Measurements from ENCODE around the gene INTS1. TPM values are rescaled to one million over a fixed set of nuclear protein-coding genes. Genes with fewer than 3 reads are reported as not detected.

The INTS1 gene
- total RNA-seq, 4 donors from 2014 or later = 33.1 to 80.3 (median 48.0) TPM

- TF ChIP-seq, protein P1, sequence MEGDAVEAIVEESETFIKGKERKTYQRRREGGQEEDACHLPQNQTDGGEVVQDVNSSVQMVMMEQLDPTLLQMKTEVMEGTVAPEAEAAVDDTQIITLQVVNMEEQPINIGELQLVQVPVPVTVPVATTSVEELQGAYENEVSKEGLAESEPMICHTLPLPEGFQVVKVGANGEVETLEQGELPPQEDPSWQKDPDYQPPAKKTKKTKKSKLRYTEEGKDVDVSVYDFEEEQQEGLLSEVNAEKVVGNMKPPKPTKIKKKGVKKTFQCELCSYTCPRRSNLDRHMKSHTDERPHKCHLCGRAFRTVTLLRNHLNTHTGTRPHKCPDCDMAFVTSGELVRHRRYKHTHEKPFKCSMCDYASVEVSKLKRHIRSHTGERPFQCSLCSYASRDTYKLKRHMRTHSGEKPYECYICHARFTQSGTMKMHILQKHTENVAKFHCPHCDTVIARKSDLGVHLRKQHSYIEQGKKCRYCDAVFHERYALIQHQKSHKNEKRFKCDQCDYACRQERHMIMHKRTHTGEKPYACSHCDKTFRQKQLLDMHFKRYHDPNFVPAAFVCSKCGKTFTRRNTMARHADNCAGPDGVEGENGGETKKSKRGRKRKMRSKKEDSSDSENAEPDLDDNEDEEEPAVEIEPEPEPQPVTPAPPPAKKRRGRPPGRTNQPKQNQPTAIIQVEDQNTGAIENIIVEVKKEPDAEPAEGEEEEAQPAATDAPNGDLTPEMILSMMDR (IDR thresholded peaks at IDR 0.05) = no peak
- TF ChIP-seq POLR2AphosphoS5 (IDR thresholded peaks at IDR 0.05) (peak; percentile 85 to 91), POLR2A (IDR thresholded peaks at IDR 0.05; ENCODE audit: low read depth) (peak; percentile 87), EP300 (IDR thresholded peaks at IDR 0.05) (no peak)
- Histone ChIP-seq H3K27ac (replicated peaks in 1 of 4) (peak within 1 kb of the TSS; percentile 82 to 91 (median 88)), H3K4me3 (peak within 1 kb of the TSS; percentile 73 to 85 (median 78)), H3K36me3 (no peaks in the 10 kb centered on the region), H3K9me3 (no peaks in the 10 kb centered on the region), H3K27me3 (no peaks in the 10 kb centered on the region), H3K4me1 (peaks cover 56 to 95% (median 92%) of the 10 kb centered on the region in 4 donors)
- 1% methylated on average over 18 of the region's 69 CpGs for WGBS
- intact Hi-C loops (cut with DNase I) = no loop called here
- no peak for DNase-seq (ENCODE audit: extremely low spot score)
Observed at GRCh38 chr7:1458683-1459511, 45.3 kb downstream of the INTS1 start, which contains the start of gene MICALL2. Gene MICALL2 (minus strand): TSS chr7:1459470. CDS start chr7:1459326, 144 bp downstream.

DNA sequence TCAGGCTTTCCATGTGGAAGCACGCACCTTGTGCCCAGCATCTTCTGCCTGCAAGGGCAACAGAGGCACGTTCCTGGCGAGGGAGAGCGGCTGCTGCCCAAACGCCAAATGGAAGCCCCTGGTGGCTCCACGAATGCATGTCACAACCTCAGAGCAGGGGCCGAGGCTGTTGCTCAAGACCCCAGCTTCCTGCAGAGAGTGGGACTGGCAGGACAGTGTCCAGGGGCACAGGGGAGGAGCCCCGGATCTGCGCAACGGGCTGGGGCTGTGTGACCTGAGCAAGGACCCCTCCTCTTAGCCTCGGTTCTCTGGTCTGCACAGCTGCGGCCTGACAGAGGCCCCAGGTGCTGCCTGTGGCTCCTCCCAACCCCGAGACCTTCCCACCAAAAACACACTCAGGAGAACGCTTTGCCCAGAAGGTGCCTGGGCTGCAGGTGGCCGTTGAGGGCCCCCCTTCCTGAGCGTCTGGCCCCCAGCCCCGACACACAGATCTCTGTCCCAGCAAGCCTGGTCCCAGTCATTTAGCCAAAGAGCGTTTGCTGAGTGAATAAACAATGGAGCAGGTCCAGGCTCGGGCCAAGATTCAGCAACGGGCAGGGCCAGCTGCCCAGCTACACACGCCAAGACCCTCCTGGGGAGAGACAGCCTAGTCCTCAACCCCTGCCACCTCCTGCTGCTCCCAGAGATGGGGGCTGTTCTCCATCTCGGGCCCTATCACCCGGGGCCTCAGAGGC is 46.1 kb downstream of the INTS1 start:
- H3K4me3 ChIP-seq = peak overlapping the region; percentile 73 to 85 (median 78)
- no peaks in the 10 kb centered on the region for H3K36me3 ChIP-seq
- H3K27ac ChIP-seq (replicated peaks in 1 of 4) = peak overlapping the region; percentile 82 to 91 (median 85)
- TF ChIP-seq EP300 (IDR thresholded peaks at IDR 0.05) (no peak), POLR2A (IDR thresholded peaks at IDR 0.05; ENCODE audit: low read depth) (no peak), POLR2AphosphoS5 (IDR thresholded peaks at IDR 0.05) (no peak)
- TF ChIP-seq, protein P1 (IDR thresholded peaks at IDR 0.05) = no peak
- H3K27me3 ChIP-seq = no peaks in the 10 kb centered on the region
- 64% methylated on average over 11 of the region's 23 CpGs for WGBS
- intact Hi-C loops (cut with DNase I) = no loop called here
- DNase-seq (ENCODE audit: extremely low spot score) = no peak
- H3K9me3 ChIP-seq = no peaks in the 10 kb centered on the region
- H3K4me1 ChIP-seq = peaks cover 52 to 95% (median 93%) of the 10 kb centered on the region in 4 donors

DNA sequence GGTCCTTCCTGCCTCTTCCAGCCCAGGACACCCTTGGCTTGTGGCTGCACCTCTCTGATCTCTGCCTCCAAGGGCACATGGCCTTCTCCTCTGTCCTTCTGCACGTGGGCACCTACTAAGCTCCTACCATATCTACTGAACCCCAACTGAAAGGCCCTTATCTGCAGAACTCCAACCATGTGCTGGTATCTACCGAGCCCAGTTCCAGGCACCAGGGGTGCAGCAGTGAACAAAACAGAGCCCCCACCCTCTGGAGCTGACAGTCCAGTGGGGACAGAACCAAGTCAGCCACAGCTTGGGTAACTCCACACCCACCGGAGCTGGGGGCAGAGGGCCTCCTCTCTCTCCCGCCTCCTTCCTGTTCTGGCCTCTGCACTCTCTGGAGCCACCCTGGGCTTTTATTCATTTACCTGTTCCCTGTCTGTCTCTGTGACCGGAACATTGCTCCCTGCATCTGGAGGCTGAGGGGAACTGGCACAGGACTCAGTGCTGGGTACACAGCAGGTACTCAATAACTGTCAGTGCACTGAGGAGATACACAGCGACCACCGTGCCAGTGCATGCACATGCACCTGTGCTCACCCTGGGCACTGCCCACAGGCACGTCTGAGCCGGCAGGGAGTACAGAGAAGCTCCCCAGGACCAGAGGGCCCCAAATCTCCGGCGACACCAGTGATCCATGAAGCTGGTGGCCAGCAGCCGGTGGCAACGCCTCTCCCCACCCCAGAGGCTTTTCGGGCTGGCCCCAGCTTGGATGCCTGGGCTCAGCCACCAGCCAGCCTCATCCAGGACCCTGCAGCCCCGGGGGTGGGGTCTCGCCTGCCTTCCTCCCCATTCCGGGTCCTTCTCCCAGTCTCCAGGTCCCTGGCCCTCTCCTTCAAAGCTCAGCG is 46.9 kb downstream of the INTS1 start:
- WGBS = 79% methylated on average over 11 of the region's 18 CpGs
- Histone ChIP-seq H3K27me3 (no peaks in the 10 kb centered on the region), H3K36me3 (no peaks in the 10 kb centered on the region), H3K4me1 (peaks cover 52 to 95% (median 94%) of the 10 kb centered on the region in 4 donors), H3K27ac (replicated peaks in 1 of 4) (peak overlapping the region in 2 of 4 donors; percentile 82 to 85), H3K4me3 (peak overlapping the region; percentile 73 to 85 (median 78)), H3K9me3 (no peaks in the 10 kb centered on the region)
- intact Hi-C loops (cut with DNase I) = no loop called here
- no peak for TF ChIP-seq EP300 (IDR thresholded peaks at IDR 0.05)
- TF ChIP-seq POLR2AphosphoS5 (IDR thresholded peaks at IDR 0.05) = no peak
- no peak for TF ChIP-seq POLR2A (IDR thresholded peaks at IDR 0.05; ENCODE audit: low read depth)
- TF ChIP-seq, protein P1 (IDR thresholded peaks at IDR 0.05) = no peak
- no peak for DNase-seq (ENCODE audit: extremely low spot score)

DNA sequence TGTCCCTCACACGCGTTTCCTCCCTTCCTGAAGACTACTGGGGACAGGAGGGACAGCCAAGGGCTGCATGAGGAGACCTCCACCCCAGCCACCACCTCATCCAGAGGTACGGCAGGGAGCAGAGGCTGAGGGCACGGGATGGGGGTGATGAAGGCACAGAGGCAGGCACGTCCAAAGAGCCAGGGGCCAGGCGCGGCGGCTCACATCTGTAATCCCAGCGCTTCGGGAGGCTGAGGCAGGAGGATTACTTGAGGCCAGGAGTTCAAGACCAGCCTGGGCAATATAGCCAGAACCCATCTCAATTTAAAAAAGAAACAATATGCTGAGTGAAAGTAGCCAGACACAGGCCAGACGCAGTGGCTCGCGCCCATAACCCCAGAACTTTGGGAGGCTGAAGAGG is 48.2 kb downstream of the INTS1 start:
- TF ChIP-seq POLR2AphosphoS5 (IDR thresholded peaks at IDR 0.05) (no peak), EP300 (IDR thresholded peaks at IDR 0.05) (no peak), POLR2A (IDR thresholded peaks at IDR 0.05; ENCODE audit: low read depth) (no peak)
- TF ChIP-seq, protein P1 (IDR thresholded peaks at IDR 0.05) = no peak
- no peaks in the 10 kb centered on the region for H3K36me3 ChIP-seq
- no peaks in the 10 kb centered on the region for H3K9me3 ChIP-seq
- H3K27me3 ChIP-seq = no peaks in the 10 kb centered on the region
- whole genome bisulfite sequencing = 90% methylated on average over 11 of the region's 13 CpGs
- H3K4me1 ChIP-seq = peaks cover 42 to 92% (median 91%) of the 10 kb centered on the region in 4 donors
- peak overlapping the region in 3 of 4 donors; percentile 3 to 52 (median 41) for H3K27ac ChIP-seq (replicated peaks in 1 of 4)
- H3K4me3 ChIP-seq = no peak overlapping the region
- no peak for DNase-seq (ENCODE audit: extremely low spot score)
- intact Hi-C loops (cut with DNase I) = no loop called here
